ENCODE data around the gene PIGZ. TPM values are rescaled to one million over a fixed set of nuclear protein-coding genes. Genes with fewer than 3 reads are reported as not detected.

PIGZ gene
- total and polyA plus RNA-seq, 9 of the 15 experiments (the other 6 are each of a cell fraction or from before 2014, with no cell fraction given), result 0.15 to 1.8 (median 0.76) TPM

GRCh38 chr3:196969660-196970546 lies 1.3 kb upstream of the PIGZ start (continued):
- TF ChIP-seq ETS1 (conservative IDR thresholded peaks at IDR 0.05; ENCODE audit: control insufficient read depth, low read depth, low read length) (peak; percentile 71), ZNF445 (CRISPR knock-in tag; IDR thresholded peaks at IDR 0.05; ENCODE audit: low read depth) (no peak), TFAM (CRISPR knock-in tag; conservative IDR thresholded peaks at IDR 0.05) (no peak), KDM2B (CRISPR knock-in tag; IDR thresholded peaks at IDR 0.05) (no peak; the same call in 1 of the 2 replicates), ZBTB11 (CRISPR knock-in tag; IDR thresholded peaks at IDR 0.05) (peak in 1 of 3 experiments; percentile 20; a peak in 1 of 6 replicates), PRDM10 (IDR thresholded peaks at IDR 0.05; ENCODE audit: partially characterized antibody) (no peak), RBM22 (IDR thresholded peaks at IDR 0.05; ENCODE audit: low read depth, low read length, poor library complexity, severe bottlenecking) (no peak), RBFOX2 (IDR thresholded peaks at IDR 0.05; ENCODE audit: low read depth, low read length) (peak; percentile 76), POLR2B (IDR thresholded peaks at IDR 0.05; ENCODE audit: low read depth, partially characterized antibody) (no peak), ZNF764 (CRISPR knock-in tag; IDR thresholded peaks at IDR 0.05; ENCODE audit: low read depth) (no peak), KLF10 (CRISPR knock-in tag; IDR thresholded peaks at IDR 0.05) (no peak), SAP30 (IDR thresholded peaks at IDR 0.05; ENCODE audit: borderline replicate concordance, insufficient read depth, low read depth, low read length, poor library complexity, severe bottlenecking) (peak; percentile 34), MYBL2 (IDR thresholded peaks at IDR 0.05; ENCODE audit: low read depth) (no peak), MYBL2 (CRISPR knock-in tag; IDR thresholded peaks at IDR 0.05; ENCODE audit: borderline replicate concordance) (no peak), ZNF449 (CRISPR knock-in tag; IDR thresholded peaks at IDR 0.05) (no peak)
